Spleen (tissue), 7 donors: ENCODE results near the gene FOXC2.

Source experiments
- POLR2A ChIP-seq, 3 donors: fragments of 450-650 bp; IDR thresholded peaks; one replicate each; pipeline ENCODE4 v1.5.1; 2017; ENCODE audit warnings: antibody characterized with exemption in 3 of 3, mild to moderate bottlenecking in 1 of 3
- POLR2AphosphoS5 ChIP-seq, 3 donors: sonication (generic); formaldehyde crosslinking; IDR thresholded peaks; one replicate each; pipeline ENCODE4 v1.5.1; 2017; ENCODE audit warnings: antibody characterized with exemption in 3 of 3
- TF ChIP-seq, protein P1 (sequence below), 11 experiments: fragments of 200-600 bp in 7 of 11; fragments of 450-650 bp in 4 of 11; sonication (generic) in 4 of 11; IDR thresholded peaks in 8 of 11; conservative IDR thresholded peaks in 3 of 11; 1 replicate in 7 of 11; 2 replicates in 4 of 11; pipeline versions ENCODE4 v1.4.0 to v1.8.0; 2016 to 2021; ENCODE audit warnings: antibody characterized with exemption in 11 of 11, inconsistent platforms in 4 of 11, mild to moderate bottlenecking in 1 of 11
- donor health status: DM: no; HTN: no; CAD: no; lungs with moderate emphysema.
- donor health status: DM: no; HTN: no; CAD: no.
- donor health status: DM: no; HTN: no; CAD: no.

DNA sequence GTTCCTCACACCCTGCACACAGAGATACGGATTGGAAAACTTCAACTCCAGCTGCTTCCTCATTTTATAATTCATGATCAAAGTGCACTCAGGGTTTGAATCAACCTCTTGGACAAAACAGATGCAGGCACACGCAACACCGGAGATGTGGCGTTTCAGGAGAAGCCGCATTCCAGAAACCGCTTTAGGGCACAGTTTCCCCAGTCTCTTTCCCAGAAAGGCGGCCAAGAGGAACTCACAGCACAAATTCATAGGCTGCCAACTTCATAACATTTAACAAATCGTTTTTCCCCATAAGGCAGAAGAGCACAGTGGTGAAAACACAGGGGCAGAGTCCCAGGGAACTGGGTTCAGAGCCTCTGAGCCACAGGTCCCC is 20.0 kb upstream of the FOXC2 start:
- TF ChIP-seq, protein P1, sequence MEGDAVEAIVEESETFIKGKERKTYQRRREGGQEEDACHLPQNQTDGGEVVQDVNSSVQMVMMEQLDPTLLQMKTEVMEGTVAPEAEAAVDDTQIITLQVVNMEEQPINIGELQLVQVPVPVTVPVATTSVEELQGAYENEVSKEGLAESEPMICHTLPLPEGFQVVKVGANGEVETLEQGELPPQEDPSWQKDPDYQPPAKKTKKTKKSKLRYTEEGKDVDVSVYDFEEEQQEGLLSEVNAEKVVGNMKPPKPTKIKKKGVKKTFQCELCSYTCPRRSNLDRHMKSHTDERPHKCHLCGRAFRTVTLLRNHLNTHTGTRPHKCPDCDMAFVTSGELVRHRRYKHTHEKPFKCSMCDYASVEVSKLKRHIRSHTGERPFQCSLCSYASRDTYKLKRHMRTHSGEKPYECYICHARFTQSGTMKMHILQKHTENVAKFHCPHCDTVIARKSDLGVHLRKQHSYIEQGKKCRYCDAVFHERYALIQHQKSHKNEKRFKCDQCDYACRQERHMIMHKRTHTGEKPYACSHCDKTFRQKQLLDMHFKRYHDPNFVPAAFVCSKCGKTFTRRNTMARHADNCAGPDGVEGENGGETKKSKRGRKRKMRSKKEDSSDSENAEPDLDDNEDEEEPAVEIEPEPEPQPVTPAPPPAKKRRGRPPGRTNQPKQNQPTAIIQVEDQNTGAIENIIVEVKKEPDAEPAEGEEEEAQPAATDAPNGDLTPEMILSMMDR (IDR thresholded peaks at IDR 0.05 in 8 of 11, conservative IDR thresholded peaks at IDR 0.05 in 3 of 11), result no peak
- no peak for TF ChIP-seq POLR2AphosphoS5 (IDR thresholded peaks at IDR 0.05)
- no peak for TF ChIP-seq POLR2A (IDR thresholded peaks at IDR 0.05)
